Measurements from ENCODE around the gene RACK1.
"Not testable (repeated sequence)": the region's sequence is repeated elsewhere in the genome, so short reads cannot be mapped to it uniquely, and the experiment has no call there.

The RACK1 gene

DNA sequence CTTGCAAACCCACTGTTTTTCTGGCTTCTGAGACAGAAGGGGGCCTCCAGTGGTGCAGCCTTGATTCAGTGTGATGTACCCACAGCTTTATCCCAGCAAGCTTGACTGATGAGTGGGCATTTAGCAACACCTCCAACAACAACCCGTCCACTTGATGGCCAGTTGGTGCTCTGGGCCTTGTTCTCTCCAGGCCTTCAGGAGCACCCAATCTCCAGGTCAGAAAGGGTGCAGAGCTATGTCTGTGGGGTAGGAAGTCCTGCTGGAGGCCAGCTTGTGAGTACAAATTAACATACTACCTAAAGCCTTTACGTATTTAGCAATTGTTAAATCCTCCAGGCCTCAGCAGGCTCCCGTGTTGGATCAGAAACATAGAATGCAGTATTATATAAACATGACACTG lies 27.4 kb upstream of the RACK1 start:
- H3K9me2 ChIP-seq (replicated peaks; ENCODE audit: insufficient read depth, low read length) = no peaks in the 10 kb centered on the region
- H3K79me2 ChIP-seq (ENCODE audit: low read length) = no peaks in the 10 kb centered on the region
- H3K4me1 ChIP-seq (ENCODE audit: low read length) = no peaks in the 10 kb centered on the region
- H3K4me2 ChIP-seq (ENCODE audit: low read depth, low read length) = no peak overlapping the region
- H3F3A ChIP-seq (ENCODE audit: insufficient read depth, low read length) = no peaks in the 10 kb centered on the region
- no peak overlapping the region for H2AFZ ChIP-seq (ENCODE audit: low read length)
- H3K27ac ChIP-seq (ENCODE audit: low read length) = no peak overlapping the region
- H3K4me3 ChIP-seq (ENCODE audit: low read length) = no peak overlapping the region
- no peak for TF ChIP-seq EZH2phosphoT487 (IDR thresholded peaks at IDR 0.05; ENCODE audit: low read length)
- TF ChIP-seq, protein P1, sequence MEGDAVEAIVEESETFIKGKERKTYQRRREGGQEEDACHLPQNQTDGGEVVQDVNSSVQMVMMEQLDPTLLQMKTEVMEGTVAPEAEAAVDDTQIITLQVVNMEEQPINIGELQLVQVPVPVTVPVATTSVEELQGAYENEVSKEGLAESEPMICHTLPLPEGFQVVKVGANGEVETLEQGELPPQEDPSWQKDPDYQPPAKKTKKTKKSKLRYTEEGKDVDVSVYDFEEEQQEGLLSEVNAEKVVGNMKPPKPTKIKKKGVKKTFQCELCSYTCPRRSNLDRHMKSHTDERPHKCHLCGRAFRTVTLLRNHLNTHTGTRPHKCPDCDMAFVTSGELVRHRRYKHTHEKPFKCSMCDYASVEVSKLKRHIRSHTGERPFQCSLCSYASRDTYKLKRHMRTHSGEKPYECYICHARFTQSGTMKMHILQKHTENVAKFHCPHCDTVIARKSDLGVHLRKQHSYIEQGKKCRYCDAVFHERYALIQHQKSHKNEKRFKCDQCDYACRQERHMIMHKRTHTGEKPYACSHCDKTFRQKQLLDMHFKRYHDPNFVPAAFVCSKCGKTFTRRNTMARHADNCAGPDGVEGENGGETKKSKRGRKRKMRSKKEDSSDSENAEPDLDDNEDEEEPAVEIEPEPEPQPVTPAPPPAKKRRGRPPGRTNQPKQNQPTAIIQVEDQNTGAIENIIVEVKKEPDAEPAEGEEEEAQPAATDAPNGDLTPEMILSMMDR (IDR thresholded peaks at IDR 0.05; ENCODE audit: low read length) = no peak
- no peaks in the 10 kb centered on the region for H3K27me3 ChIP-seq (replicated peaks; ENCODE audit: insufficient read depth, low read length)
- no peaks in the 10 kb centered on the region for H4K20me1 ChIP-seq (ENCODE audit: insufficient read depth, low read length)
- DNase-seq = no peak
- H3K9ac ChIP-seq (ENCODE audit: low read length) = no peak overlapping the region
- H3K36me3 ChIP-seq (replicated peaks; ENCODE audit: insufficient read depth, low read length) = no peaks in the 10 kb centered on the region
- no peaks in the 10 kb centered on the region for H3K9me3 ChIP-seq (replicated peaks; ENCODE audit: insufficient read depth, low read length)

DNA sequence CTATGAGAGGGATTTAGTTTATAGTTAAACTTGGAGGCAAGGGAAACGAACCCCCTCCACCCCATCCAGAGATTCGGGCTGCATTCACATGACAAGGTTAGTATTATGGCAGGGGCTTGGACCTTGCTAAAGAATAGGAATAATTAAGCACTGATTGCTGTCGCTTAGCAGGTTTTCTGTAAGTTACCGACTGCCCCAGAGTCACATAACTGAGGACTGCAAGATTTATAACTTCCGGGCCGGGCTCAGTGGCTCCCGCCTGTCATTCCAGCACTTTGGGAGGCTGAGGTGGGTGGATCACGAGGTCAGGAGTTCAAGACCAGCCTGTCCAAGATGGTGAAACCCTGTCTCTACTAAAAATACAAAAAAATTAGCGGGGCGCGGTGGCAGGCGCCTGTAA lies 24.2 kb upstream of the RACK1 start:
- H3K9me3 ChIP-seq (replicated peaks; ENCODE audit: insufficient read depth, low read length); H3K79me2 ChIP-seq (ENCODE audit: low read length); H3K9ac ChIP-seq (ENCODE audit: low read length); H3K9me2 ChIP-seq (replicated peaks; ENCODE audit: insufficient read depth, low read length); H3K27me3 ChIP-seq (replicated peaks; ENCODE audit: insufficient read depth, low read length); H3K4me3 ChIP-seq (ENCODE audit: low read length); DNase-seq; H4K20me1 ChIP-seq (ENCODE audit: insufficient read depth, low read length); H3F3A ChIP-seq (ENCODE audit: insufficient read depth, low read length); H2AFZ ChIP-seq (ENCODE audit: low read length); H3K27ac ChIP-seq (ENCODE audit: low read length); H3K4me2 ChIP-seq (ENCODE audit: low read depth, low read length); H3K4me1 ChIP-seq (ENCODE audit: low read length); H3K36me3 ChIP-seq (replicated peaks; ENCODE audit: insufficient read depth, low read length): not testable (repeated sequence)

DNA sequence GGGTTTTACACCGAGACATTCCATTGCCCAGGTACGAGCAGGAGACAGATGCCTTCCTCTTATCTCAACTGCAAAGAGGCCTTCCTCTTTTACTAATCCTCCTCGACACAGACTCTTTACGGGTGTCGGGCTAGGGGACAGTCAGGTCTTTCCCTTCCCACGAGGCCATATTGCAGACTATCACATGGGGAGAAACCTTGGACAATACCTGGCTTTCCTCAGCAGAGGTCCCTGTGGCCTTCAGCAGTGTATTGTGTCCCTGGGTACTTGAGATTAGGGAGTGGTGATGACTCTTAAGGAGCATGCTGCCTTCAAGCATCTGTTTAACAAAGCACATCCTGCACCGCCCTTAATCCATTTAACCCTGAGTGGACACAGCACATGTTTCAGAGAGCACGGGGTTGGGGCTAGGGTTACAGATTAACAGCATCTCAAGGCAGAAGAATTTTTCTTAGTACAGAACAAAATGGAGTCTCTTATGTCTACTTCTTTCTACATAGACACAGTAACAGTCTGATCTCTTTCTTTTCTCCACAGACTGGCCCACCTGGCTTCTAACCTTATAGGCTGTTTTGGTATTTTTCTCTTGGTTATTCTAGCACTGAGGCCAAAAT lies 23.7 kb upstream of the RACK1 start:
- not testable (repeated sequence) for H3F3A ChIP-seq (ENCODE audit: insufficient read depth, low read length); H3K9me3 ChIP-seq (replicated peaks; ENCODE audit: insufficient read depth, low read length); H3K4me1 ChIP-seq (ENCODE audit: low read length); H3K27me3 ChIP-seq (replicated peaks; ENCODE audit: insufficient read depth, low read length); H3K27ac ChIP-seq (ENCODE audit: low read length); H3K4me2 ChIP-seq (ENCODE audit: low read depth, low read length); H3K79me2 ChIP-seq (ENCODE audit: low read length); H3K36me3 ChIP-seq (replicated peaks; ENCODE audit: insufficient read depth, low read length); H2AFZ ChIP-seq (ENCODE audit: low read length); H3K9me2 ChIP-seq (replicated peaks; ENCODE audit: insufficient read depth, low read length); H3K4me3 ChIP-seq (ENCODE audit: low read length); H4K20me1 ChIP-seq (ENCODE audit: insufficient read depth, low read length); H3K9ac ChIP-seq (ENCODE audit: low read length); DNase-seq

DNA sequence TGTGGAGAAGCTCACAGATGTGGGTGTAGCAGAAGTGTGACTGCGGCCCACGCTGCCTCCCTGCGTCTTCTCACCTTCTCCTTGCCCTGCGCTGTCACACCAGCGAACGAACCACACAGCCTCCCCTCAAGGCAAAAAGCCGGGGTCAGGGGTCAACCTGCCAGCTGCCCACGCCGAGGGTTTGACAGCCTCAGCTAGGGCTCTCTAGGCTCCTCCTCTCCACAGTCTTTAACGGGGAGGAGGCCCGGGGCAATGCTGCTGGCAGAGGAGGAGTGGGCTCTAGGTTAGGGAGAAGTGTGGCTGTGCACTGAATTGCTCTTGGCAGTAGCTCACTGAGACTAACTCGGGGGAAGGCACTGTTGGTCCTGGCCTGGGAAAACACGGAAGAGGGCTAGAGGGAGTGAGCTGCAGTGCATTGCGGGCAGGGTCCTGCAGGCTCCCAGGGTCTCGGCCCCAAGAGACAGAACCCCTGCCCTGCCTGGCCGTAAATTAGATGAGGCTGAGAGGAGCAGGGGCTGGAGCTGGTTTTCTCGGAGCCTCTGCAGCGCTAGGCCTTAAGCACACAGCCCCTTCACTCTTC lies 21.5 kb upstream of the RACK1 start:
- no peak overlapping the region for H3K9ac ChIP-seq (ENCODE audit: low read length)
- H3K4me1 ChIP-seq (ENCODE audit: low read length) = no peaks in the 10 kb centered on the region
- DNase-seq = no peak

More for the DNA sequence above, 21.5 kb upstream of the RACK1 start:
- no peaks in the 10 kb centered on the region for H3K9me3 ChIP-seq (replicated peaks; ENCODE audit: insufficient read depth, low read length)
- no peak overlapping the region for H3K4me2 ChIP-seq (ENCODE audit: low read depth, low read length)
- no peaks in the 10 kb centered on the region for H4K20me1 ChIP-seq (ENCODE audit: insufficient read depth, low read length)
- H3K9me2 ChIP-seq (replicated peaks; ENCODE audit: insufficient read depth, low read length) = no peaks in the 10 kb centered on the region
- H2AFZ ChIP-seq (ENCODE audit: low read length) = no peak overlapping the region
- no peaks in the 10 kb centered on the region for H3K27me3 ChIP-seq (replicated peaks; ENCODE audit: insufficient read depth, low read length)
- H3K79me2 ChIP-seq (ENCODE audit: low read length) = peaks cover 16% of the 10 kb centered on the region
- H3K36me3 ChIP-seq (replicated peaks; ENCODE audit: insufficient read depth, low read length) = no peaks in the 10 kb centered on the region
- TF ChIP-seq, protein P1 (IDR thresholded peaks at IDR 0.05; ENCODE audit: low read length) = no peak
- TF ChIP-seq EZH2 (optimal IDR thresholded peaks at IDR 0.05; ENCODE audit: low read depth, low read length) (no peak), EZH2phosphoT487 (IDR thresholded peaks at IDR 0.05; ENCODE audit: low read length) (no peak)
- no peak overlapping the region for H3K27ac ChIP-seq (ENCODE audit: low read length)
- H3F3A ChIP-seq (ENCODE audit: insufficient read depth, low read length) = peaks cover 11% of the 10 kb centered on the region
- no peak overlapping the region for H3K4me3 ChIP-seq (ENCODE audit: low read length)

All from MM.1S (cell line).